Activated T-cell treated with anti-CD3 and anti-CD28 coated beads for 24 hours (primary cell): Measurements from ENCODE around the gene TGIF2LY.
"Not testable (repeated sequence)": the region's sequence is repeated elsewhere in the genome, so short reads cannot be mapped to it uniquely, and the experiment has no call there.

Source experiments
- DNase-seq: peaks from one replicate; pipeline ENCODE4 v3.0.0-alpha.2; 2020; ENCODE audit warnings: low read depth

TGIF2LY gene

DNA sequence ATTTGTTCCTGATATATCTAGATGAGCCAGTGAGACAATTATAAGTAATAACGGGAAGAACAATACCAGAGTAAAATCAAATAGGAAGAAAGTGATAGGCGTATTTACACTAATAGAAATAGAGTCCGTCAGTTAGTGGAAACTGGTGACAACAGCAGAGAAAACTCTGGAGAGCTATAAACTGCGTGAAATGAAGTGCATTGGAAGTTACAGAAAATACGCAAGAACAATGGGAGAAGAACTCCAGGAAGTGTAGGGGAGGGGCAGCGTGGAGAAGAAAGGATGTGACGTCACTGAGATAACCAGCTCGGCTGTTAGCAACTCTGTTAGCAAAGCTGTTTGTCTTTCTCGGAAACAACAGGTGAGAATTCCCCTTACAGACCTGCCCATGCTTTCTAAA, at the start of gene TGIF2LY:
Gene TGIF2LY (plus strand): TSS at position 301 of the 400 bp plus-strand sequence. CDS start 178 bp downstream, outside the sequence.
- not testable (repeated sequence) for DNase-seq
